PFSK-1 (cell line): Measurements from ENCODE around the gene FLNA.

Experiments
- FOXP2 ChIP-seq: optimal IDR thresholded peaks from 2 replicates; pipeline ENCODE3; 2011; ENCODE audit warnings: borderline replicate concordance, control low read depth, inconsistent platforms; ENCODE audit not compliant: insufficient read depth; ENCODE audit errors: extremely low read length, extremely low read depth
- POLR2AphosphoS5 ChIP-seq: IDR thresholded peaks from 2 replicates; pipeline ENCODE4 v1.6.1; 2012; ENCODE audit warnings: low read depth, mild to moderate bottlenecking, control low read depth, low read length, moderate library complexity
- SIN3A ChIP-seq: IDR thresholded peaks from 2 replicates; pipeline ENCODE4 v1.6.1; 2012; ENCODE audit warnings: mild to moderate bottlenecking, low read length, moderate library complexity, borderline replicate concordance; ENCODE audit not compliant: insufficient read depth
- TAF1 ChIP-seq: IDR thresholded peaks from 2 replicates; pipeline ENCODE4 v1.6.1; 2012; ENCODE audit warnings: low read length, control low read depth, borderline replicate concordance; ENCODE audit not compliant: insufficient read depth
- TF ChIP-seq, protein P1 (sequence below), 2 experiments: IDR thresholded peaks; 2 replicates each; pipeline versions ENCODE4 v1.6.1 to v1.8.0; 2011 to 2012; ENCODE audit warnings: low read depth in 2 of 2, low read length in 2 of 2, control low read depth in 1 of 2, inconsistent platforms in 1 of 2, mild to moderate bottlenecking in 1 of 2, moderate library complexity in 1 of 2; ENCODE audit not compliant: insufficient read depth in 1 of 2

Gene FLNA

DNA sequence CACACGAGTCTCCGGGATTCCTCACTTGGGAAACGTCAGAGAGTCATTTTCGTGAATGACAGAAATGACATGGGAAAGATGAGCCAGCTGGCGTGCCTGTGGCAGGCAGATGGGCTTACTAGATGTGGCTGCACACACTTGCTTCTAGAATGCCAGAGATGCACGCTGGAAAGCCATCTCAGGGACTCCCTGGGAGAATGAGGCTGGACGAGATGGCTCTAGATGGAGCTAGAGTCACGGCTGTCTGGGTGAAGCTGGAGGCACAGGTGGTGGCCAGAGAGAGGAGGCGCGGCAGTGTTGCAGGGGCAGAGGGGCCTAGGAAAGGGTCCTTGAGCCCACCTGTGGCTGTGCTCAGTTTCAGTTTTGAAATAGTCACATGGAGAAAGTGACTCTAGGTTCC, 52.8 kb downstream of the FLNA start:
- TF ChIP-seq TAF1 (no peak), SIN3A (no peak), POLR2AphosphoS5 (no peak), FOXP2 (no peak)
- TF ChIP-seq, protein P1, sequence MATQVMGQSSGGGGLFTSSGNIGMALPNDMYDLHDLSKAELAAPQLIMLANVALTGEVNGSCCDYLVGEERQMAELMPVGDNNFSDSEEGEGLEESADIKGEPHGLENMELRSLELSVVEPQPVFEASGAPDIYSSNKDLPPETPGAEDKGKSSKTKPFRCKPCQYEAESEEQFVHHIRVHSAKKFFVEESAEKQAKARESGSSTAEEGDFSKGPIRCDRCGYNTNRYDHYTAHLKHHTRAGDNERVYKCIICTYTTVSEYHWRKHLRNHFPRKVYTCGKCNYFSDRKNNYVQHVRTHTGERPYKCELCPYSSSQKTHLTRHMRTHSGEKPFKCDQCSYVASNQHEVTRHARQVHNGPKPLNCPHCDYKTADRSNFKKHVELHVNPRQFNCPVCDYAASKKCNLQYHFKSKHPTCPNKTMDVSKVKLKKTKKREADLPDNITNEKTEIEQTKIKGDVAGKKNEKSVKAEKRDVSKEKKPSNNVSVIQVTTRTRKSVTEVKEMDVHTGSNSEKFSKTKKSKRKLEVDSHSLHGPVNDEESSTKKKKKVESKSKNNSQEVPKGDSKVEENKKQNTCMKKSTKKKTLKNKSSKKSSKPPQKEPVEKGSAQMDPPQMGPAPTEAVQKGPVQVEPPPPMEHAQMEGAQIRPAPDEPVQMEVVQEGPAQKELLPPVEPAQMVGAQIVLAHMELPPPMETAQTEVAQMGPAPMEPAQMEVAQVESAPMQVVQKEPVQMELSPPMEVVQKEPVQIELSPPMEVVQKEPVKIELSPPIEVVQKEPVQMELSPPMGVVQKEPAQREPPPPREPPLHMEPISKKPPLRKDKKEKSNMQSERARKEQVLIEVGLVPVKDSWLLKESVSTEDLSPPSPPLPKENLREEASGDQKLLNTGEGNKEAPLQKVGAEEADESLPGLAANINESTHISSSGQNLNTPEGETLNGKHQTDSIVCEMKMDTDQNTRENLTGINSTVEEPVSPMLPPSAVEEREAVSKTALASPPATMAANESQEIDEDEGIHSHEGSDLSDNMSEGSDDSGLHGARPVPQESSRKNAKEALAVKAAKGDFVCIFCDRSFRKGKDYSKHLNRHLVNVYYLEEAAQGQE (IDR thresholded peaks at IDR 0.05; ENCODE audit: insufficient read depth in 1 of 2, low read depth in 2 of 2, low read length in 2 of 2): no peak

DNA sequence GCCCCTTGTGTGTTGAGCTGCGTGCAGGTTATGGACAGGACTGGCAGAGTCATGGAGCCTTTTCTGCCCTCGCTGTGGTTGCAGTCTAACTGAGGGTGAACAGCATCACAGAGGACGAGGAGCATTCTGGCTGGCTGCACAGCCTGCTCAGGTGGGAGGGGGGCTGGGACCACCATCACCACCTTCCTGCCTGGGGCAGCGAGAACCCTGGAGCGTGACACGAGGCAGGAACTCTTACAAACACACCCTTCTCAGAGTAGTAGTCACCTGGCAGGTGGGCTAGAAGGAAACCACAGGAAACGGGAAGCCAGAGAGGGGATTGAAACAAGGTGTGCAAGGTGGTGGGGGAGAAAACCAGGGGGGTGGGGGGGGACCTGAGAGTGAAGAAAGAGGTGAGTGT, 53.3 kb downstream of the FLNA start:
- TF ChIP-seq TAF1: no peak
- TF ChIP-seq FOXP2: no peak
- no peak for TF ChIP-seq POLR2AphosphoS5
- TF ChIP-seq, protein P1 (IDR thresholded peaks at IDR 0.05; ENCODE audit: insufficient read depth in 1 of 2, low read depth in 2 of 2, low read length in 2 of 2): no peak
- TF ChIP-seq SIN3A: no peak

DNA sequence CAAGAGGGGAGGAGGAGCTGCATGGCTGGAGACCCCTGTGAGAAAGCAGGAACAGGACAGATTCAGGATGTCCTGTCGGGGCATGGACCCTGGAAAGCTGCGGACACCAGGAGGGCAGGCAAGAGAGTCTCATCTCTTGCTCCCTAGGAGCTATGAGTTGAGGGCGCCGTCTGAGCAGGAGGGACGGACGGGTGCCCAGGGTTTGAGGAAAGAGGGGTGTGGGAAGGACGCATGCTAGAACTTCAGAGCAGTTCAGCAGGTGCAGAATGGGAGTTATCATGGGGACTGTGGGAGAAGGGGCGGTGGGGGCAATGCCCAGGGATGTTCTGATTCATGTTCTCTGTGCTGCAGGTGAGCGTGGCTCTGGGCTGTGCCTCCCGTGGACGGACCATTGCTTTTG, 54.0 kb downstream of the FLNA start:
- TF ChIP-seq, protein P1 (IDR thresholded peaks at IDR 0.05; ENCODE audit: insufficient read depth in 1 of 2, low read depth in 2 of 2, low read length in 2 of 2): no peak
- TF ChIP-seq SIN3A: no peak
- no peak for TF ChIP-seq FOXP2

DNA sequence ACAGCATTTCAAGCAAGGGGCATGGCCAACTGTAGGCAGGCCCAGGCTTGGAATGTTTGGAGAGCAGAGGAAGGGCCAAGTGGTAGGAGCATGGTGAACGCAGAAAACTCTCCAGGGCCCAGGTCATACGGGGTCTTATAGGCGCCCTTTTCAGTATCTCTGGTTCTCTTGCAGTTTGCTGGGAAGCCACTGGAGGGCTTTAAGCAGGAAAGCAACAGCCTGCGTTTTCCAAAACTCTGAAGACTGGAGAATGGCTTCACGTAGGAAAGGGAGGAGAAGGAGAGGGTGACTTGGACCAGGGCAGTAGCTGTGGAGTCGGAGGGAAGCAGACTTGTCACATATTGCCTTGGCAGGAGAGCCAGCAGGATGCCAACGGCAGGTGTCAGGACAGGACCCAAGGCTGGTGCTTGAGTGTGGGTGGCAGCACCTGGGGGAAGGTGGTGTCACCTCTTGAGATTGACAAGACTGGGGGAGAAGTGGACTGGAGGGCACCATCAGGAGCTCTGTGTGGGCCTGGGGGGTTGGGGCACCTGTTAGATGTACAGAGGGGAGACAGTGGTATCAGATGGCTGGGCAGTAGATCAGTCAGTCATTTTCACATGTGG, 56.9 kb downstream of the FLNA start:
- TF ChIP-seq, protein P1 (IDR thresholded peaks at IDR 0.05; ENCODE audit: insufficient read depth in 1 of 2, low read depth in 2 of 2, low read length in 2 of 2): no peak
- TF ChIP-seq SIN3A (no peak), TAF1 (no peak), POLR2AphosphoS5 (no peak), FOXP2 (no peak)

DNA sequence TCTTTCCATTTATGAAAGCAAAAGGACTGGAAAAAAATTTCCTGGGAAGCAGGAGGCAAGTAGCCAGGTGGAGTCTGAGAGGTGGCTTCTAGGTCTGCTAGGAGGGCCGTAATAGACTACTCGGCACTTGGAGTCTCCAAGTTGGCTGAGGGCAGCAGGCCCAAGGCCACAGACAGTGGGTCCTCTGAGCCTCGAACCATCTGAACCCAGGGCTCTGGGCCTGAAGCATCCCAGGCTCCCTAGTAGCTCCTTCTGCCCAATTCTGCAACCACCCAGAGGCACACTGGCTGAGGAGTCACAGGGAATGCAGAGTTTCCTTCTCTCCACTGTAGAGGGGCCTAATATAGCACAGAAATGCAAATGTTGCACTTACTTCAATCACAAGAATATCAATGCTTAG, 59.0 kb downstream of the FLNA start:
- TF ChIP-seq TAF1: no peak
- TF ChIP-seq POLR2AphosphoS5: no peak
- TF ChIP-seq FOXP2: no peak
- TF ChIP-seq, protein P1 (IDR thresholded peaks at IDR 0.05; ENCODE audit: insufficient read depth in 1 of 2, low read depth in 2 of 2, low read length in 2 of 2): no peak
- no peak for TF ChIP-seq SIN3A
